NCI-H345 treated with DMSO at 0.1 percent for 48 hours (cell line): ENCODE results near the gene BPNT1.
"Not testable (repeated sequence)": the region's sequence is repeated elsewhere in the genome, so short reads cannot be mapped to it uniquely, and the experiment has no call there.

Experiments
- DNase-seq: peaks from one replicate; lab custom pipeline; 2025; ENCODE audit not compliant: unreplicated experiment; lab: John Stamatoyannopoulos, UW

Gene BPNT1, protein sequence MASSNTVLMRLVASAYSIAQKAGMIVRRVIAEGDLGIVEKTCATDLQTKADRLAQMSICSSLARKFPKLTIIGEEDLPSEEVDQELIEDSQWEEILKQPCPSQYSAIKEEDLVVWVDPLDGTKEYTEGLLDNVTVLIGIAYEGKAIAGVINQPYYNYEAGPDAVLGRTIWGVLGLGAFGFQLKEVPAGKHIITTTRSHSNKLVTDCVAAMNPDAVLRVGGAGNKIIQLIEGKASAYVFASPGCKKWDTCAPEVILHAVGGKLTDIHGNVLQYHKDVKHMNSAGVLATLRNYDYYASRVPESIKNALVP

DNA sequence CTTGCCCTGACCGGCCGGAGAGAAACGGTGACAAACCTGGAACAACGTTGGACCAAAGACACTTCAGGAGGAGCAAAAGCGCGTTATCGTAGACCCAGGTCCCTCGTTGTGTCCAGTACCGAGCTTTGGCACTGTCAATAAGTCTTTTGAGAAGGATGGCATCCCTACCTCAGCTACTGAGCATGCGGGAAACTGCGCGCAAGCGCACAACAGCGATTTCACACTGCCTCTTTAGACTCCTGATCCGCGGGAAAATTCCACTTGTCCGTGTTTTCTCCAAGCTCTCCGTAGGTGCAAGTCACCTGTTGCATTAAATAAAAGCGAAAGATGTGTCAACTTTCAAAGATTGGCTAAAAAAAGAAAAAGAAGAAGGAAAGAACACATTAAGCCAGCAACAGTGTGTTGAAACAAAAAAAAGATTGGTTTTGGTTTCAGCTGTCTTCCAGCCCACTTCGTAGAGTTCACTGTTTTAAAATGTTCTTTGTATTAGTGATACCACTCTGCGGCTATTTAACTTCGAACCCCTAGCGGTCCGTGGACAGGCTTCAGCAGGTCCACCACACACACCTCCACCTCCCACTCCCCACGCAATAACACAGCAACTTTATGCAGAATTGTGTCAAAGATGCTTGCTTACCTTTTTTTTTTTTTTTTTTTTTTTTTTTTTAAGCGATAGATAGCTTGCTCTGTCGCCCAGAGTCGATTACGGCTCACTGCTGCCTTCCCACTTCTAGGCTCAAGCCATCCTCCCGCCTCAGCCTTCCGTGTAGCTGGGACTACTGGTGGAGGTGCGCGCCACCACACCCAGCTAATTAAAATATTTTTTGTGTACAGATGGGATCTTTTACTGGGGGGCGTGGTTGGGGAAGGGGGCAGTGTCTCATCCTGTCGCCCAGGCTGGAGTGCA, at the start of gene BPNT1:
Gene BPNT1 (minus strand): TSS at position 139 of the 907 bp plus-strand sequence. CDS start 9,942 bp downstream, outside the sequence.
- peak; percentile 96 for DNase-seq

DNA sequence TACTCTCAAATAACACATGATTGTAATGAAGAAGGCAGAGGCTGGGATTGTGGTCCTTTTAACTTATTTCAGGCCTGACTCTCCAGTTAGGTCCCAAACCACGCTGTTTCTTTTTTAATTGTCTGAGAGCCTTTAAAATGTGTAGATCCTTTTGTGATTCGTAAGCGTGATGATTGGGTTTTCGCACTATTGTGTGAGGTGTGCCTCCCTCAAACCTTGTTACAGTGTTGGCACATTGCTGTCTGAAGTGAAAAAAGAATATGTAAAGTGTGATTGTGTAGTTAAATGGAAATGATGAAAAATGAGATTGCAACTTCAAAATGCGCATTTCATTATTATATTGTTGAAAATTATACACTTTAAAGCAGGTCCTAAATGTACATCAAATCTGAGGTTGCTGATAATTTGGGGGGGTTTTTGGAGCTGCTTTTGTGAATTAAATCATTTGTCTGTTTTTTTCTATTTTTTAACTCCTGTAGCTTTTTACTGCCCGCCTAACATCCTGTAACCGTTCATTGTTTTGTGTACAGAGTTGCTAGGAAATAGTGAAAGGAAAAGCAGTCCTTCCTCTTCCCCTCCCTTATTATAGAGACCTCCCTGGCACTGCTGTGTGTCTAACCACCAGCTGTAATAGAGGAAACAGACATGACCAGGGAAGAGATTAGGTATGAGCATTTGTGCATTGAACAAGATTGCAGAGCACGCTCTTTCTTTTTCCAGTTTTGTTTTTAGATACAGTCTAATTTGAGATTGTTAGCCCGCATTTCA, 47.6 kb upstream of the BPNT1 start:
- DNase-seq, result no peak

GRCh38 chr1:220135755-220136154, 46.2 kb upstream of the BPNT1 start:
- no peak for DNase-seq

DNA sequence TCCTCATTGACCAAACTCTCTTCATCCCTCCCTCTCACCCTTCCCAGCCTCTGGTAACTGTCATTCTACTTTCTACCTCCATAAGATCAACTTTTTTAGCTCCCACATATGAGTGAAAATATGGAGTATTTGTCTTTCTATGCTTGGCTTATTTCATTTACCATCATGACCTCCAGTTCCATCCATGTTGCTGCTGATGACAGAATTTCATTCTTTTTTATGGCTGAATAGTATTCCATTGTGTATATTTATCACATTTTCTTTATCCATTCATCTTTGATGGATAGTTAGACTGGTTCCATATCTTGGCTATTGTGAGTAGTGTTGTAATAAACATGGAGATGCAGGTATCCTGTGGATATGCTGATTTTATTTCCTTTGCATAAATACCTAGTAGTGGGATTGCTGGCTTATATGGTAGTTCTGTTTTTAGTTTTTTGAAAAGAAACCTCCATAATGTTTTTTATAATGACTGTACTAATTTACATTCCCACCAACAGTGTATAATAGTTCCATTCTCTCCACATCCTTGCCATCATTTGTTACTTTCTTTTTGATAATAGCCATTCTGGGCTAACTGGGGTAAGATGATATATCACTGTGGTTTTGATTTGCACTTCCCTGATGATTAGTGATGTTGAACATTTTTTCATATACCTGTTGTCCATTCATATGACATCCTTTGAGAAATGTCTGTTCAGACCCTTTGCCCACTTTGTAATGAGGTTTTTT, 40.1 kb upstream of the BPNT1 start:
- DNase-seq, result no peak

DNA sequence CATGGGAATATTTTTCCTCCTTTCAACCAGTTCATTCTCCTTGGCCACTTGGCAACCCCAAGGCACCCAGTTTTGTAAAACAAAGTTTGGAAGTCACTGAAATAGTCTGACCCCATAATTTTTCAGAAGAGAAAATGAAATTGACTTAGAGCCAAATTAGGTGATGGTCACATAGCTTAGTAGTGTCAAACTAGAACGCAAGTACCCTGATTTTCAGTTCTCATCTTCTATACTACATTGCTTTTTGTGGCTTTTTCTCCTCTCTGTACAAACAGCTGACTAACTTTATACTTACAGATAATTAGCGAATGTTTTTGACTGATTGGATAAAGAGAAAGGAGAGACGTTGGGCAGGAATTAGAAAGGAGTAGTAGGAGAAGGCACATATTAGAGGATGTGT, 37.5 kb upstream of the BPNT1 start:
- DNase-seq, result no peak

DNA sequence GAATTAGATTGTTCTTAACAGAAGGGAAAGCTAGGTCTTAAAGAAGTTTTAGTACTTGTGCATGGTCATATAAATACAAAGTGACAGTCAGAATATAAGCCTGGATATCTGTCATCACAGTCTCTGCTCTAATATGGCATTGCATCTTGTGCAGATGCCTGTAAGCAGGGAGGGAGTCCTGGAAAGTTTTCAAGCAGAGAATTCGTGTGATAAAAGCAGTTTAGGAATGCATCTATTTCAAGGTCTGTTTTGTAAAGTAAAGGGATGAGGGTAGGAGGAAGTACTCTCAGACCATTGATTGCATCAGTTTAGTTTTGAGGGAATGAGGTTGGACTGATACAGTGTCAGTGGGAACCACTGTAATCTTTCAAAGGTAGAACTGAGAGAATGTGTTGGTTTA, 35.0 kb upstream of the BPNT1 start:
- DNase-seq, result no peak

GRCh38 chr1:220123889-220124288, 34.3 kb upstream of the BPNT1 start:
- DNase-seq, result peak; percentile 6

DNA sequence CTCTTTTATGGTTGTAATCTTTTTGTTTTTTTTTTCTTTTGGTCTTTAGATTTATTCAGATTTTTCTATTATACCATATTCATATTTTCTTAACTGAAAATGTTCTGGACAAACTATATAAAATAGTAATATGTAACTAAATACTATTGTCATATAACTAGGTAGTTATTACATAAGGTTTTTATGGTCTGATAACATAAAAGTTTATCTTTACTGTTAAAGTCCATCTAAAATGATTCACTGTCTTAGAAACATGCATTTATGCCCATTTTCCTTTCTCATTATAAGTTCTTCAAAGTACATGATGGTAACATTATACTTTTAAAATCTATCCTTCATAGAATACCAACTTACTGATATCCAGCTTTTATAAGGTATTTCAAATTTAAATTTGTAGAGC, 33.5 kb upstream of the BPNT1 start:
- no peak for DNase-seq

GRCh38 chr1:220121791-220122530, 32.4 kb upstream of the BPNT1 start:
- no peak for DNase-seq

GRCh38 chr1:220119043-220119512, 29.5 kb upstream of the BPNT1 start:
- no peak for DNase-seq

GRCh38 chr1:220113136-220113695, 23.6 kb upstream of the BPNT1 start:
- DNase-seq, result no peak

GRCh38 chr1:220112600-220112999, 23.0 kb upstream of the BPNT1 start:
- DNase-seq, result not testable (repeated sequence)

DNA sequence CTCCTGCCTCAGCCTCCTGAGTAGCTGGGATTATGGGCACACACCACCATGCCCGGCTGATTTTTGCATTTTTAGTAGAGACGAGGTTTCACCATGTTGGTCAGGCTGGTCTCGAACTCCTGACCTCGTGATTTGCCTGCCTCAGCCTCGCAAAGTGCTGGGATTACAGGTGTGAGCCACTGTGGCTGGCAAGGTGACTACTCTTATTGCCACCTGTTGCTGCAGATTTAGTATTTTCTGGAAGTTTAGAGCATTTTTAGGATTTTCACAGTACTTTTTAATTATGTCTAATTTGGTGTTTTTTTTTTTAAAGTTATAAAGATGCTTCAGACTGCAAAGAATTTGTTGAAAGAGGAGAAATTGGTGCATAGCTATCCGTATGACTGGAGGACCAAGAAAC, 20.9 kb upstream of the BPNT1 start:
- not testable (repeated sequence) for DNase-seq

GRCh38 chr1:220099826-220100225, 10.2 kb upstream of the BPNT1 start:
- DNase-seq, result no peak

DNA sequence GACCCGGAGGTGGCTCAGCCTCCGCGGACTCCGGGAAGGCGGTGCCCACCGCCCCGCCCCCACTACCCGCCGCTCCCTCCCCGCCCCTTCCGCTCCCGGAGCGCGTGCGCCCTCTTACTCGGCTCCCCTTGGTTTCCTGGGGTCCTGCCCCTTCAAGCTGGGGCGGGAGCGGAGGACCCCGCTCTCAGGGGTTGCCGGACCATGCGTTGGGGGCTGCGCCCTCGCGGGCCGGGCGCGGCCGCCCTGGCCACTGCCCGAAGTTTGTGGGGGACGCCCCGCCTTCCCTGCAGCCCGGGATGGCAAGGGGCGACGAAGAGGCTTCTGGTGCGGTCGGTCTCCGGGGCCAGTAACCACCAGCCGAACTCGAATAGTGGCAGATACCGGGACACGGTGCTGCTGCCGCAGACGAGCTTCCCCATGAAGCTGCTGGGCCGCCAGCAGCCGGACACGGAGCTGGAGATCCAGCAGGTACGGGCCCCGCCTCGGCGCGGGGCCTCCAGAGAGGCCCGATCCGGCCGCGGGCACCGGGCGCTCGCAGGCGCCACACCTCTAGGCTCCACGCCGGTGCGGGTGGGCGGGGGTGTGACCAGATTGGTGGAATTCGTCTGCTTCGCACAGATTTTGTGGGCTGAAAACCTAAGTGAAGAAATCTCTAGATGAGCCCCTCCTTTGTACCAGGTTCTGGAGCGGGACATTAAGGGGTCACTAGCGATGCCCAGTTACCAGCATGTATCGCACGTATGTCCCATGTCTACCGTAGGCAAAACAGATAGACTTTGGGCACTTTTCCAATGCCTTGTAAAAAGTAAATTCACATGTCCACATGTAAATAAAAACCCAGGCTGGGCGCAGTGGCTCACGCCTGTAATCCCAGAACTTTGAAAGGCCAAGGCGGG, 4.7 kb upstream of the BPNT1 start, which contains the start of gene IARS2:
Gene IARS2 (plus strand): TSS at position 117 of the 896 bp plus-strand sequence. CDS start 85 bp downstream, at position 202.
- no peak for DNase-seq

GRCh38 chr1:220093361-220094015, 3.9 kb upstream of the BPNT1 start:
- peak; percentile 58 for DNase-seq

- DNase-seq, result no peak
Measured at GRCh38 chr1:220092694-220093093, 3.1 kb upstream of the BPNT1 start.

DNA sequence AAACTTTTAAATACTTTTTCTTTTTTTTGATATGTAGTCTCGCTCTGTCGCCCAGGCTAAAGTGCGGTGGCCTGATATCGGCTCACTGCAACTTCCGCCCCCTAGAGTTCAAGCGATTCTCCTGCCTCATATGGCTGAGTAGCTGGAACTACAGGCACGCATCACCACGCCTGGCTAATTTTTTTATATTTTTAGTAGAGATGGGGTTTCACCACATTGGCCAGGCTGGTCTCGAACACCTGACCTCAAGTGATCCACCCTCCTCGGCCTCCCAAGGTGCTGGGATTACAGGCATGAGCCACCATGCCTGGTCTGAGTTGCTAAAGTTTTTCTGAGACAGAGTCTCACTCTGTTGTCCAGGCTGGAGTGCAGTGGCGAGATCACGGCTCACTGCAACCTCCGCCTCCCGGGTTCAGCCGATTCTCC, 3.3 kb downstream of the BPNT1 start:
- DNase-seq, result not testable (repeated sequence)
